Right renal cortex interstitium (tissue), 3 donors: ENCODE results near the gene PAK6. TPM values are rescaled to one million over a fixed set of nuclear protein-coding genes. Genes with fewer than 3 reads are reported as not detected.

Experiments
- DNase-seq, 3 donors: peaks; one replicate each; pipeline ENCODE4 v3.0.0-alpha.2; 2013; ENCODE audit warnings: low read depth in 3 of 3, low spot score in 2 of 3
- polyA plus RNA-seq, 3 donors: library from polyadenylated mRNA; unstranded; fragments of 120-200 nt; gene quantifications; one replicate each; pipeline ENCODE4 v1.2.1, GENCODE V29; 2013; ENCODE audit not compliant: insufficient read length in 3 of 3

PAK6 gene
- polyA plus RNA-seq, 3 donors: 5.5 to 5.8 (median 5.5) TPM

DNA sequence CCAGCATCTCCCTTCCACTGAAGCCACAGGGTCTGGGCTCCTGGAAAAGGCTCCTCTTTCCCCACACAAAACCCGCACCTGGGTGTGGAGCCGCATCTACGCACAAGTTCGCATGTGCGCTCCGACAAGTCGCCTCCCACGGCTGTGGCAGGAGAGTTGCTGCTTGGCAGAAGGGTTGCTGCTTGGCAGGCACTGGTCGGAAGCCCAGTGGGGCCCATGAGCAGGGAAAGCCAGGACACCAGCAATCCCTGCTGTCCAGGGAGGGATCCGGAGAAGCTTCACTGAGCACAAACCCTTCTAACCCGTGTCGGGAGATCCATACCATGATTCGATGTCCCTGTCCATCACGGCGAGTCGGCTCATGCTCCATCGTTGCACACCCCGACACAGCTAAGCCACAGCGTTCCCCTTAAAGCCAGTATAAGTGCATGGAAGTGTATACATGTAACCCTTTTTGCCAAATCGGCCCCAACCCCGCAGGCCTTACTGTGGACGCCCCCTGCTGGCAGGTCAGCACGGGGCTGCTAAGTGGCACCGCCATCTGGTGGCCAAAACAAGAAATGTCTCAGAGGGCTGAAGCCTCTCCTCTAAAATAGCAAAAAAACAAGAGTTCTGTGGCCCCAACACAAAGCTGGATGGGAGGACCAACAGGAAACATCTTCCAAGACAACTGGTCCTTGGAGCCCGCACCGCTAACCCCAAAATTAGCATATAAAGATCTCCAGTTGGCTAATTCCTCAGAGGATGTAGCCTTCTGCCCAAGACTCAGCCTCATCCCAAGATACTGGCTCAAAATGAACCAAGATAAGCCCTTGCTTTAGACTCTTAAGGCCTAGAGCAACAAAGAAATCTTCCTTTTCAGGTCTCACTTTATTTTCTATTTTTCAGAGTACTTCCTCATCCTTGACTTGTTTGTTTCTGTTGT, 35.7 kb downstream of the PAK6 start:
- no peak for DNase-seq

DNA sequence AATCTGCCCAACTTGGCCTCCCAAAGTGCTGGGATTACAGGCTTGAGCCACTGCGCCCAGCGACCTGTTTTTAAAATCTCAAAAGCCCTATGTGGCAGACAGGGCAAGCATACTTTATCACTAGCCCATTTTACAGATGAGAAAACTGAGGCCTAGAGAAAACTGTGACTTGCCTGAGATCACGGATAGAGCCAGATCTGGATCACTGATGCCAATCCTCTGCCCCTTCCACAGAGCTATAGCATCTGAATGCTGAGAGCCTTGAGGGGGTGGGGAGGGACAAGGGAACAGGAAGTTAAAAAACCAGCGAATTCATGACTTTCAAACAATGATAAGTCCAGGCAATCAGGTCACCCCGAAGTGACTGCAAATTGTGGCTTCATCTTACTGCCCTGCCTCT, 36.7 kb downstream of the PAK6 start:
- no peak for DNase-seq

DNA sequence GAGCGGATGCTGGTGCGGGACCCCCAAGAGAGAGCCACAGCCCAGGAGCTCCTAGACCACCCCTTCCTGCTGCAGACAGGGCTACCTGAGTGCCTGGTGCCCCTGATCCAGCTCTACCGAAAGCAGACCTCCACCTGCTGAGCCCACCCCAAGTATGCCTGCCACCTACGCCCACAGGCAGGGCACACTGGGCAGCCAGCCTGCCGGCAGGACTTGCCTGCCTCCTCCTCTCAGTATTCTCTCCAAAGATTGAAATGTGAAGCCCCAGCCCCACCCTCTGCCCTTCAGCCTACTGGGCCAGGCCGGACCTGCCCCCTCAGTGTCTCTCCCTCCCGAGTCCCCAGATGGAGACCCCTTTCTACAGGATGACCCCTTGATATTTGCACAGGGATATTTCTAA, 37.1 kb downstream of the PAK6 start:
- DNase-seq: no peak

DNA sequence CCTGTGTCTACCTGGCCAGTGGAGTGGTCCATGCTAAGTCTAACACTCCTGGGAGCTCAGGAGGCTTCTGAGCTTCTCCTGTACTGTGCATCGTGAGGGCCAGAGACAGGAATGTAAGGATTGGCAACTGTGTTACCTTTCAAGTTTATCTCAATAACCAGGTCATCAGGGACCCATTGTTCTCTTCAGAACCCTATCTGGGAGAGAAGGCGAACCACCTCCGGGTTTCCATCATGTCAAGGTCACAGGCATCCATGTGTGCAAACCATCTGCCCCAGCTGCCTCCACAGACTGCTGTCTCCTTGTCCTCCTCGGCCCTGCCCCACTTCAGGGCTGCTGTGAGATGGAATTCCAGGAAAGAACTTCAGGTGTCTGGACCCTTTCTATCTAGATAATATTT, 38.1 kb downstream of the PAK6 start:
- DNase-seq: no peak

DNA sequence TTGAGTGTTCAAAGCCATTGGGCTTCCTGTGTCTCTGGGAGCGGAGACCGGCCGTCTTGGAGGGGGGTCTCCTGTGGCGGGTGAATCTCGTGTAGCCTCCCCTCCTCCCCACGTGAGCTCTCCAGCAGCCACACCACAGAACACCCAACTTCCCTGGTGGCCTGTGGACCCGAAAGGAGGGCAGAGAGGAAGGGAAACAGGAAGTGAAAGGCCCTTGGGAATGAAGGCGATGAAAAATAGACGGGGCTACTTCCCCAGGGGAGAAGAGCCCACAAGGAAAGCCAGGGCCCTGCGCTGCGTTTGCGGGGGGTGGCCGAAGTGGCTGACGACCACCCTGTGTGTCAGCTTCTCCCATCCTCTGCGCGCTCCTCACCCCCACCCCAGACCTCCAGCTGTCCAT, 38.6 kb downstream of the PAK6 start:
- no peak for DNase-seq

DNA sequence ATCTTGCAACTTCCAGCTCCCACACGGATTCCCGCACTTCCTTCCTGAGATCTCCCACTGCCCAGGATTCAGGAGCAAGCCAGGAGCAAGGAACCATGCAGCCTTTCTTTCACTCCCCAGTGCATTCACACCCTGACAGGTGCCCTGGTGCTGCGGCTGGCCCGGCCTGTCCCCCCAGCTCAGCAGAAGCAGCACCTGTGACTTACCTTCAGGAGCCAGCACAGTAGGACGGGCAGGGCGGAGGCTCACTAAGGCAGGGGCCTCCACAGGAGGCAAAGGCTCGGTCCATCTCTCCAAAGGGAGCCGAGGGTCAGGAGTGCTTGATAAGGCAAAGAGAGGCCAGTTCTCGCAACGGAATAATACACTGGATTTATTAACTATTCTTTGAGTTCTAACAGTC, 39.2 kb downstream of the PAK6 start:
- DNase-seq: no peak

DNA sequence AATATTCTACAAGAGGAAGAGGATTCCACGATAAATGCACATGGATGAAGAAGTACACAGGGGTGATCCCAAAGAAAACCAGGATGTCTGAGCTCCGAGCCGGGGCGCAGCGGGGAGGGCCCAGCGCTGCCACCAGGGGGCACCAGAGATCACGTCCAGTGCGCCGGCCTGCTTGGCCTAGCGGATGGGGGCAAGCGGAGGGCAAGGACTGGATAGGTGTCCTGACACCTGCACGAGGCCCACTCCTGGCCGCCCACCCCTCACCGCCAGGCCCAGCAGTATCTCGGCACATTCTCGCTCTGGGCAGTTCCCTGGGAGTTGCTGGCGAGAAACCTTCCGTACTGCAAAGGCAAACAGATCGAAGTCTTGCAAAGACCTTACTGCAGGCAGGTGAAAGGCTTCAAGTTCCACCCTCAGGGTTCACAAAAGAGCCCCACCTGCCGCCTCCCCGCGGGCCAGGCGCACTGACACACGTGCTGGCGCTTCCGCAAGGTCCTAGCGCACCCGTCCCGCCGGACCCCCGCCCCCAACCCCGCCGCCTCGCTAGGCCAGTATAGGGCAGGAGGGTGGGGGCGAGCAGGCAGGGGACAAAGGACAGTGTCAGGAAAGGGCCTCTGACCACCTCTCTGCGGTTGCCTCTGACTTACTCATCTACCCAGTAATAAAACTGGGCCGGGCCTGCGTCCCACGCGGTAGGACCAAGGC, 40.7 kb downstream of the PAK6 start:
- DNase-seq: no peak

DNA sequence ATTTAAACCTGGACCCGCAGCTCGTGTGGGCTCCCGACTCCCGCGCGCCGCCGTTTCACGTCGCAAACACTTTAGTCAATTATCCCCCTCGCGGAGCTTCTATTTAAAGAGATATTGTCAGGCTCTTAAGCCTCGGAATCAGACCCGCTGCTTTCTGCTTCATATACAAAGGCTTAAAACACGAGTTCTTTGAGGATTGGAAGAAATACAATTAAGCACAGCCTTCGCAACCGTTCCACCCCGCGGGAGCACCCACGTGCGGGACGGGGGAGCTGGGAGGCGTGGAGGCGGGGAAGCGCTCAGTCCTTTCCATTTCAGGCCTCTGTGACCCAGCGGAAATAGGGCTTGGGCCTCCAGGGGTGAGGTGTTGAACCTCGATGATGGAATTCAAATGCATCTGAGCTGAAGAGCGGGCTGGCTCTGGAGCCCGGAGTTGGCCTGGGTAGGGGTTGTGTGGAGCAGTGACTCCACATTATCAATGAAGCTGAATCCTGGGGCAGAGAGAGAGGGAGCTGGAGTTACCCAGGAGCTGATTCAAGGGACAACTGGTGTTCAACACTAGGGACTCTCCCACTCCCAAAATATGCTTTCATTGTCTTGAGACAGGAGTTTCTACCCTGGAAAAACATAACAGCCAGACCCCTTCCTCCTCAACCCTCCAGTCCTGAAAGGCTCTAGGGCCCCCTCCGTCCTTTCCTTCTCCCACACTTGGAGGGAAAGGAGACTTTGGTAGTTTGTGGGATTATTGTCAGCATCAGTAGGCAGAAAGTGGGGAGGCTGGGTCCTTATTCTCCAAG, 41.6 kb downstream of the PAK6 start:
- DNase-seq: no peak

DNA sequence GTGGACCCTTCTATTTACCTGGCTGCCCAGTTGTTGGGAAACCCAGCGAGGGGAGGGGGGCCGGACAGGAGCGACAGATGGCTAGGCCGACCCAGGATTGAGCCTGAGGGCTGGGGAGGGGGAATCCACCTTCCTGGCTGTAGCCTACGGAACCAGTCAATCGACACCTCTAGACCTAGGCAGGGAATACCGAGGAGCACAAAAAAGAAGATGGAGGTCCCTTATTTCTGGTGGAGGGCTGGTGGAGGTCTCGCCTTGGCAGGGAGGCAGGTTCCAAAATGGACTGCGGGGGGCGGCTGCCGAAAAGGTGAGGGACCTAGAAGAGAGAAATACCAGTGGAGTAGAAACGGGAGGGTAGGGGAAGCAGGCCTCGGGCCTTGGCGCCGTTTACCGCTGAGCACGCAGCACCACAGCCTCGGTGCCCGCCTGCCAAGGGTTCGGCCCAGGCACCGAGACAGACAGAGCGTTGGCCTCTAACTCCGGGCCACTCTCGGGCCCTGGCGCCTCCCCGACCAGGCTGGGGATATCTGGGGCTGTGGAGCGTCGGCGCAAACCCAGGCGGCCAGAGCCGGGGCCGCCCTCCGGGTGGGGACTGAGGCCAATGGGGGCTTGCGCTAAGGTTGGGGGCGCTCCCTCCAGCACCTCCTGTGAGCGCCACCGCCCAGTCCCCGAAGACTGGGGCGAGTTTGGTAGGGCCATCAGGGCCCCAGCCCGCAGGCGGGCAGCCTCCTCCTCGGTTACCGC, 42.4 kb downstream of the PAK6 start:
- DNase-seq: no peak

DNA sequence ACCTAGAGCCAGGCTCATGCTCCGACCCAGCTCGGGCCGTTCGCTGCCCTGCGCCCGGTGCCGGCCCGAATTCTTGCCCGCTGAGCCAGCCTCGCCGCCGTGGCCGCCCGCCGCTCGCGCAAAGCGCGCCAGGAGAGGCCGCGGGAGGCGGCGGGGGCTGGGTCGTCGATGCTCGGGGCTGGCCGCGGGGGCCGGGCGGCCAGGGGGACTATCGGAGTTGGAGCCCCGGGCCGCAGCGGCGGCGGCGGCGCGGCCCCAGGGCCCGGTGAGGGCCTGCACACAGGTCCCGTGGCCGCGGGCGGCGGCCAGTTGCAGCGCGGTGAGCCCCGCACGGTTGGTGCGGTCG, 42.9 kb downstream of the PAK6 start:
- no peak for DNase-seq

DNA sequence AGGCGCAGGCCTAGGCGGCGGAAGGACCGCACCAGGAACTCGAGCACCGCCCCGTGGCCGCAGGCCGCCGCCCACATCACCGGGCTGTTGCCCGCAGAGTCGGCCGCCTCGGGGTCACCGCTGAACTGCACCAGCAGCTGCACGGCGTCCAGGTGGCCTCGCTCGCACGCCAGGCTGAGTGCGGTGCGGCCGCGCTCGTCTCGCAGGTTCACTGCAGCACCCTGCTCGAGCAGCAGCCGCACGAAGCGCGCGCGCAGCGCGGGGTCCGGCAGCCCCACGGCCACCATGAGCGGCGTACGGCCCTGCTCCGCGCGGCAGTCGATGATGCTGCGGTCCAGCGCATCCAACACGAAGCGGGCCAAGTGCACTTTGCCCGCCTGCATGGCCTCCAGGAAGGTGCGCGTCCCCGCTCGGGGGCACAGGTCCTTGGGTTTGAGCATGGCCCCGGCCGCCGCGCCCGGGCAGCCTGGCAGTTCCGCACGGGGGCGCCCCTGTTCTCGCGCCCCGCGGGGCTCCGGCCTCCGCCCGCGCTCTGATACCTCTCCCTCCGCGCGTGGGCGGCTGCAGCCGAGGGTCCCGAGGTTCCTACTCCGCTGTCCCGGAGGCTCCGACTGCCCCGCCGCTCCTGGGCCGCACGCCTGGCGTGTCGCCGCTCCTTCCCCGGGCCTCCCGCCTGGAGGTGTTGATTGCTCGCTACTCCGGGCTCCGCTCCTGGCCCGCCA, 43.4 kb downstream of the PAK6 start:
- DNase-seq: no peak

DNA sequence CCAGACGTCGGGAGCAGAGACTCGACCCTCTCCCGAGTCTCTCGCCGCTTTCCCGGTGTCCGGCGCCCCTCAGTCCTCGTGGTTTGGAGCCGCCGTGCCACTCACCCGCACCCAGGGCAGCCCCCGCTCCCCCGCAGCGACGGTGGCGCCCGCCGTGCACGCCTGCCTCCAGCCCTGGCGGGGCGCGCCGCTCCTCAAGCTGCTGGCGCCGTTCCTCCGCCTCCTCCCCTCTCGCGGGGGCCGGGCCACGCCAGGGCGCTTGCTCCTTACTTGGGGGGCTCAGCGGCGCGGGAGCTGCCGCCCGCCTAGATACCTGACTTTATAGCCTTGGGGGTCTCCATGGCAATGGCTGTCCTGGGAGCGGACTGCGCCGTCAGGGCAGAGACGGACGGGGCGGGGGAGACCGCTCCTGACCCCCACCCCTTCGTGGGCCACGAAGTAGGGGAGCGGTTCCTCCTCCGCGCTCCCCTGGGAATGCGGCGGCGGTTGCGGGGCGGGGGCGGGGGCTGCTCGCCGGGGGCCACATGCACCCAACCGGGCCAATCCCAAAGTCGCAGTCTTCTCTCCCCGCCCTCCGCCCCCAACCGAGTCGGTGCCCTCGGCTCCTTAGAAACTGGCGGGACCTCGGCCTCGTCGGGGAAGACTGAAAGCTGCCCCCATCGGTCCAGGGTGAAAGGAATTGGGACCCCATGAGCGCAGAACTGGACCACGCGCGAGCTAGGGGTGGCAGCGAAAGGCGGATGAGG, 44.2 kb downstream of the PAK6 start, which contains the start of gene ANKRD63:
ANKRD63 (minus strand) TSS at position 196 of the 746 bp plus-strand sequence. CDS start 478 bp downstream, outside the sequence.
- no peak for DNase-seq

DNA sequence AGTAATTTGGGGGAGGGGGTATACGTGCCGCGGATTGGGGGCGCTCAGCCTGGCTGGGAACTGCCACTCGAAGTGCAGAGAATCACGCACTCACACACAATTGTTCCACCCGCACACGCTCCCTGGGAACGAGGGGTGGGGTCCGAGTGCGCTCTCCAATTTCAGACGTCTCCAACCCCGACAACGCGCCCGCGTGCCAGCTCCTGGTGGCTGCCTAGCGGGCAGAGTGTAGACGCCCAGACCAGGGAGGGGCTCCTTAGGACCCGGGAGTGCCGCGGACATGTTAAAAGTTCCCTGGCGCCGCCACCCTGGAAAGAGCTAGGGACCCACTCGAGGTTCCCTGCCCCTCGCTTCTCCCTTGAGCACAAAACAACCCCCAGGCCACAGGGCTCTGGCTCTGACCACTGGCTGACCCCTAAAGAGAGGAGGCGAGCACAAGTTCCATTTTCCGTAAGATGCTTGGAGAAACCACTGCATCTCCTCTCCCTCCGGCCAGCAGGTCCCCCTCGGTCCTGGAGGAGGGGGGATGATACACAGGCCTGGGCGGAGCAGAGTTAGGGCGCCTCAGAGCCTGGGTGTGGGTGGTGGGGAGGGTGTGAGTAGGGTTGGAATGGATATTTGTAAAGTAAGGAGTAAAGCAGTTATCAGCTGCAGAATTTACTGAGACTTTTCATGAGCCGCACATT, 44.9 kb downstream of the PAK6 start:
- DNase-seq: no peak

DNA sequence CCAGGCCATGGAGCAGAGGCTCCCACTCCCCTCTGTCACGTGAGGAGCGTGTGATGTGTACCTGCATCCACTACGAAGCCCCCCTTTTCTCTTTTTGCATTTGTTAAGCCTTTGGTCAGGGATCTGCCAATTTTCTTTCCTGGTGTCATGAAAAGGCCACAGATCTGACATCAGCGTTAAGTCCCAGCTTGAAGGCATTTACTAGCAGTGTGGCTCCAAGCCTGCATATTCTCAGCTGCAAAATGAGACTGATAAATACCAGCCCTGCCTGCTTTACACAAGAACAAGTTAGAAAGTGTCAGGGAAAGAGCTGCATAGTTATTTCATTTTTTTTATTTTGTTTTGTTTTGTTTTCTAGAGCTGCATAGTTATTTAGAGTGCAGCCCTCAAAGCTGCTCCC, 46.3 kb downstream of the PAK6 start:
- DNase-seq: no peak

DNA sequence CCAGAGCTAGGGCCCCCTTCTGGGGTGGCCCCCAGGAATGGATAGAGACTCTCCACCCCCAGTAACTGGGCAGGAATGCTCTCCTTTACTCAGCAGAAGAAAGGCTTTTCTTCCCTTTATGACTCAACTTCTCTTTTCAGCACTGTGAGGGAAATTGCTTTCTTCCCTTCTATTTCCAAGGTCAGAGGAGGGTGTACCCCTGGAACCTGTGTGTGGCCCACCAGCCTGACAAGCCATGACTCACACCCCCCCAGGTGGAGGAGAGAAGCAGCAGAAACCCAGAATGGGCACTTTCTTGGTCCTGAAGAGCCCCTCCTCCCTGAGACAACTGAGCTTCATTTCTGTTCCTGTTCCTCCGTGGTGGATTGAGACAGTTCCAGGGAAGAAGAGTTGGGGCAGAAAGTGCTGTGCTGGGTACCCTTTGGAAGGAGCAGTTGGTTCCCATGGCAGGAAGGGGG, 46.7 kb downstream of the PAK6 start:
- DNase-seq: no peak

DNA sequence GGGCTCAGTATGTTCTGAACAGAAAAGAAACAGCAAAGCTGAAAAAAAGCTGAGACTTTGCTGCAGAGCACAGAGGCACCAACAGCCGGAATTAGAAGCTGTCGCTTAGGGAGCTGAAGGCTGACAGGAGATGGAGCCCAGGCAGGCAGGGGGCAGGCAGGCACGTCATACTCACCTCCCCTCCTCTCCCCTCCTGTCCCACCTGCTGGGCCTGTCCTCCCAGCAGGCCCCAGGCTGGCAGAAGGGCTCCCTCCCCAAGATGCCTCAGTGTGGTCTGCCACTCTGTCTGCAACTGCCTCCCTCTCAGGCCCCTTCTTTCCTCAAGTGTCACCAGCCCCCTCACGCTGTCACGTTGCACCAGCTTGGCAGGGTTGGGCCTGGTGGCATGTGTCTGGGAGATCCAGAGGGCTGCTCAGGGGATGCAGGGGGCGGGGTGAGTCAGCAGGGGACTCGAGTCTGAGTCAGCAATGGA, 47.2 kb downstream of the PAK6 start:
- DNase-seq: no peak

DNA sequence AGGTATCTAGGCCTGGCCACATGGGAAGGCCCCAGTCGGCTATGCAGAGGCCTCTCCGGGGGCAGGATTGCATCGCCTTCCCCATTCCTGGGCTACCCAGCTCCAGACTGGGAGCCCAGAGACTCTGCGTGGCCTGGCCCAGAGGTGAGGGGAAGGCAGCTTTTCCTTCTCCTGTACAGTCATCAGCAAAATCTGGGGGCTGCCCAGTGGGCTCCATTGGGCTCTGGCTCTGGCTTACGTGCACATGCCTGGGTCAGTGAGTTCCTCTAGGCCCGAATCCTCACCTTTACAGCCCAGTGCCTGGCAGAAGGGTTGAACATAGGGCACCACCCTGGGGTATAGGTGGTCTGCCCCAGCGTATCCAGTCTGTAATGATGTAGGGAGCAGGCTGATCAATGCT, 47.9 kb downstream of the PAK6 start:
- DNase-seq: no peak

DNA sequence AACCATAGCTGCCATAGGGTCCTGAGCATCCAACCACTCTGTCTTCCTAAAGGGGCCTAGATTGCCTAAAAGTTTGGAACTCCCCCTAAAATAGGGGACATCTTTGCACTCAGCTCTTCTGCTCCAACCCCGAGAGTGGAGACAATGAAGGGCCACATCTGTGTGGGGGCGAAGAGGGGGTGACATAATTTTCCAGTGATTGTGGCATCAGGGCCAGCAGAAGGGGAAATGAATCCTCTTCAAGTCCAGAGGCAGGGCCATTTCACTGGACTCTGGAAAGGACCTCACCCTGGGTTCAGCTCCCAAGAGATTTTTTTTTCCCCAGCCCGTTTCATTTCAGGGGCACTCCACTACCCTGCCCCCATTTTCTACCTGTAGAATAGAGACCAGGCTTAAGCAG, 48.6 kb downstream of the PAK6 start:
- DNase-seq: no peak
